Measurements from ENCODE around the gene BET1L.
"Not testable (repeated sequence)": the region's sequence is repeated elsewhere in the genome, so short reads cannot be mapped to it uniquely, and the experiment has no call there.

BET1L gene

DNA sequence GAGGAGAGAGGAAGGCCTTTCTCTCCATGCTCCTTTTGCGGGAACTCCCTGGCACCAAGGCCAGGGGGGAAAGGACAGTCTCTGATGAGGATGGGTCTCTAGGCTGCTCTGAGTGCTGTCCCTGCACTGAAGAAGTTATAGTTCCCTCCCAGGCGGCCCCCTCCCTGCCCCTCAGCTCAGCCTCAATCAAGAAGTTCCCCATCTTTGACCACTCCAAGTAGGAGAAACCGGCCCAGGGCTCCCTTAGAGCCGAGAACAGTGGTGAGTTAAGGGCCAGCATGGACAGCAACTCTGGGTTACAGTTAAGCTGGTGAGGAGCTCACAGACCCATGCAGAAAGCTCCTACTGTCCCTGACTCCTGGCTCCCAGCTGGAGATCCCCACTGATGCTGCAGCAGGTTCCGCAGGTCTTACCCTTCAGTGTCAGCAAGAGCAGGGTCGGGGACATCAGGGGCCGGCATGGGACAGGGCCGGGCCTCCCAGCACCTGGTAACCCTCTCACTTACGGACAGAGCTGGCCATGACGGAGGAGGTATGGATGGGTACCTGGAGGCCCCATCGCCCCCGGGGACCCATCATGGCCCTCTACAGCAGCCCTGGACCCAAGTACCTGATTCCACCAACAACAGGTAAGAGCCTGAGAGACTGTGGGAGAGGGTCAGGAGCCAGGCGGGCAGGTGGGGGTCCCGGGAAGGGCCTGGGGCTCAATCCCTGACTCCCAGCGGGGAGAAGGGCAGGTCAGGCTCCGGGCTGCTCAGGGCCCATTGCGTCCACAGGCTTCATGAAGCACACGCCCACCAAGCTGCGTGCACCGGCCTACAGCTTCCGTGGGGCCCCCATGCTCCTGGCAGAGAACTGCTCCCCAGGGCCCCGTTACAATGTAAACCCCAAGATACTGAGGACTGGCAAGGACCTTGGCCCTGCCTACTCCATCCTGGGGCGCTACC lies 10.1 kb downstream of the BET1L start:
- no peak for DNase-seq (ENCODE audit: low read depth in 2 of 2)

DNA sequence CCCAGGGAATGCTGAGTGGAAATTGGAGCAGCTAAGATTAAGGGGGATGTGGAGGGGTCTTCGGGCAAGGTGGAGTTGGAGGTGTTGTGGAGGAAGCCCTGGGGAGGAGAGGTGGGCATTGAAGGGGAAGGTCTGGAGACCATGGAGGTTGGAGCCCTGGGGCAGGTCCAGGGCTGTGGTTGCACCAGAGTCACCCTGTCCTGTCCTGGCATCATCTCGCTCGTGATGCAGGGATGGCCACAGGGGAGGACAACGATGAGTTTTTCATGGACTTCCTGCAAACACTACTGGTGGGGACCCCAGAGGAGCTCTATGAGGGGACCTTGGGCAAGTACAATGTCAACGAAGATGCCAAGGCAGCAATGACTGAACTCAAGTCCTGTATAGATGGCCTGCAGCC lies 13.7 kb downstream of the BET1L start:
- not testable (repeated sequence) for DNase-seq (ENCODE audit: low read depth in 2 of 2)

DNA sequence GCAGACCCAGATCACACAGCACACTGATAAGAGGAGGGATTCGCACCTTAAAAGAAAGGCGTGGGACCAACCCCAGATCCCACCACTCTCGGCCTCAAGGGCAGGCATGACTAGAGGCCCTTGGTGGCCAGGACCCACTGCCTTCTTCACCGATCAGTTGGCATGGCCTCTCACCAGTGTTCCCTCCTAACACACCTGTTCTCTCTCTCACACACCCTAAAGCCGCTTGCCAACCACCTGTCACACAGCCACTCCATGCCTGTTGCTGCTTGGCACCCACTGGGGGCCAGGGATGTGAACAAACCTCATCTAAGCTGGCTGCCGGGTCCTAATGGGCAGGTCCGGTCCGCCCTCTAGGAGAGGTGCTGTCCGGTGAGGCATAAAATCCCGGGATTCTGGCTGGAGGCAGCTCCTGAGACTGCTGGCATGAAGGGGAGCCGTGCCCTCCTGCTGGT lies 14.5 kb downstream of the BET1L start, which contains the start of gene SCGB1C1:
SCGB1C1 (plus strand) TSS at position 405 of the 455 bp plus-strand sequence; CDS start at position 427, 22 bp downstream.
- not testable (repeated sequence) for DNase-seq (ENCODE audit: low read depth in 2 of 2)

GRCh38 chr11:191490-192478 lies 15.4 kb downstream of the BET1L start:
- DNase-seq (ENCODE audit: low read depth in 2 of 2): not testable (repeated sequence)

DNA sequence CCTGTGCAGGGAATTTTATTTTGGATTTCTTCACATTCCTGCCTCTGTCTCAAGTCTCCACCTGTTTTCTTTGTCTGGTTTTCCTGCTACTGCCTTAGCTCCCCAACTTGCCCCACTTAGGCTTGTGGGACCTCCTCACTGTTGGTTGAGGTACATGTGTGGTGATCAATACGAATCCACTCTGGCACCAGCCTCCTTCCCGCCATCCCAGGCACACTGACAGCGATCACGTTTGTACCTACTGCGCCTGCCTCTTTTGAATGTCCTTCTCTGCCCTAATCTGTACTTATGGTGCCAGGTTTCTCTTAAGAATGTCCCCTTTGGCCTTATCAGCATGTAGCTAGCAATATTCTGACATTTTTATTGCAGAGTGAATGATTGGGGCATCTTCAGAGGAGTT lies 16.7 kb downstream of the BET1L start:
- not testable (repeated sequence) for DNase-seq (ENCODE audit: low read depth in 2 of 2)

- not testable (repeated sequence) for DNase-seq (ENCODE audit: low read depth in 2 of 2)
These were observed 17.3 kb downstream of the BET1L start for GRCh38 chr11:189843-190311.

DNA sequence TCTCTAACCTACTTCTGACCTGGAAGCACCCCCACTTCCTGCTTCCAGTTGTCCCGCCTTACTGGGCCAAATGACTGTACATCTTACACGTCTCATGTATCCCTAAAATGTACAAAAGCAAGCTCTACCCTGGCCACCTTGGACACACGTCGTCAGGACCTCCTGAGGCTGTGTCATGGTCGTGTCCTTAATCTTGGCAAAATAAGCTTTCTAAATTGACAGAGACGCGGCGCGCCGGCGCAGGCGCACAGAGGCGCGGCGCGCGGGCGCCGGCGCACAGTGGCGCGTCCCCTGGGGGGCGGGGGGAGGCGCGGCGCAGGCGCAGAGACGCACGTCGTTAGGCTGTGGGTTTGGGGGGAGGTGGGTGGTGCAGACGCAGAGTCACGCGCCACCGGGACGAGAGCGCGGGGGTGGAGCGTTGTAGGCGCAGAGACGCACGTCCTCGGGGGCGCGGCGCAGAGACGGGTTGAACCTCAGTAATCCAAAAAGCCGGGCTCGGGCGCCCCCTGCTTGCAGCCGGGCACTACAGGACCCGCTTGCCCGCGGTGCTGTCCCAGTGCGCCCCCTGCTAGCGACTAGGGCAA lies 17.9 kb downstream of the BET1L start:
- DNase-seq (ENCODE audit: low read depth in 2 of 2): not testable (repeated sequence)

GRCh38 chr11:180242-180641 lies 27.0 kb downstream of the BET1L start:
- not testable (repeated sequence) for DNase-seq (ENCODE audit: low read depth in 2 of 2)
